ENCODE measurements around the gene CYB561.

CYB561 gene

GRCh38 chr17:63438092-63439051 lies 7.7 kb downstream of the CYB561 start:
- Histone ChIP-seq H3K9ac (ENCODE audit: low read depth, low read length) (no peak overlapping the region; the same call in 1 of the 2 replicates), H3K9me3 (ENCODE audit: control insufficient read depth, insufficient read depth, low read length) (no peaks in the 10 kb centered on the region), H3K4me1 (ENCODE audit: insufficient read depth, low read length) (peaks cover 11% of the 10 kb centered on the region; the same call in 1 of the 2 replicates), H3K36me3 (ENCODE audit: insufficient read depth, low read length) (no peaks in the 10 kb centered on the region; the same call in 1 of the 2 replicates)

- no peak overlapping the region; the same call in 1 of the 2 replicates for H3K9ac ChIP-seq (ENCODE audit: low read depth, low read length)
- H3K4me1 ChIP-seq (ENCODE audit: insufficient read depth, low read length), result peaks cover 11% of the 10 kb centered on the region; the same call in 1 of the 2 replicates
- no peaks in the 10 kb centered on the region for H3K9me3 ChIP-seq (ENCODE audit: control insufficient read depth, insufficient read depth, low read length)
- H3K36me3 ChIP-seq (ENCODE audit: insufficient read depth, low read length), result no peaks in the 10 kb centered on the region; the same call in 1 of the 2 replicates
Observed at GRCh38 chr17:63437287-63438091, 8.6 kb downstream of the CYB561 start.

GRCh38 chr17:63436523-63437110 lies 9.5 kb downstream of the CYB561 start:
- H3K4me1 ChIP-seq (ENCODE audit: insufficient read depth, low read length), result peaks cover 11% of the 10 kb centered on the region; the same call in 1 of the 2 replicates
- no peaks in the 10 kb centered on the region for H3K9me3 ChIP-seq (ENCODE audit: control insufficient read depth, insufficient read depth, low read length)
- H3K9ac ChIP-seq (ENCODE audit: low read depth, low read length), result no peak overlapping the region
- no peaks in the 10 kb centered on the region; the same call in 1 of the 2 replicates for H3K36me3 ChIP-seq (ENCODE audit: insufficient read depth, low read length)

- Histone ChIP-seq H3K9ac (ENCODE audit: low read depth, low read length) (no peak overlapping the region), H3K4me1 (ENCODE audit: insufficient read depth, low read length) (peaks cover 11% of the 10 kb centered on the region; the same call in 1 of the 2 replicates)
Observed at GRCh38 chr17:63435681-63436522, 10.2 kb downstream of the CYB561 start.

GRCh38 chr17:63434951-63435571 lies 11.0 kb downstream of the CYB561 start:
- Histone ChIP-seq H3K9me3 (ENCODE audit: control insufficient read depth, insufficient read depth, low read length) (no peaks in the 10 kb centered on the region), H3K4me1 (ENCODE audit: insufficient read depth, low read length) (peaks cover 3% of the 10 kb centered on the region; the same call in 1 of the 2 replicates), H3K9ac (ENCODE audit: low read depth, low read length) (no peak overlapping the region), H3K36me3 (ENCODE audit: insufficient read depth, low read length) (no peaks in the 10 kb centered on the region; the same call in 1 of the 2 replicates)

More at GRCh38 chr17:63435681-63436522, 10.2 kb downstream of the CYB561 start:
- no peaks in the 10 kb centered on the region for H3K9me3 ChIP-seq (ENCODE audit: control insufficient read depth, insufficient read depth, low read length)
- H3K36me3 ChIP-seq (ENCODE audit: insufficient read depth, low read length), result no peaks in the 10 kb centered on the region; the same call in 1 of the 2 replicates

DNA sequence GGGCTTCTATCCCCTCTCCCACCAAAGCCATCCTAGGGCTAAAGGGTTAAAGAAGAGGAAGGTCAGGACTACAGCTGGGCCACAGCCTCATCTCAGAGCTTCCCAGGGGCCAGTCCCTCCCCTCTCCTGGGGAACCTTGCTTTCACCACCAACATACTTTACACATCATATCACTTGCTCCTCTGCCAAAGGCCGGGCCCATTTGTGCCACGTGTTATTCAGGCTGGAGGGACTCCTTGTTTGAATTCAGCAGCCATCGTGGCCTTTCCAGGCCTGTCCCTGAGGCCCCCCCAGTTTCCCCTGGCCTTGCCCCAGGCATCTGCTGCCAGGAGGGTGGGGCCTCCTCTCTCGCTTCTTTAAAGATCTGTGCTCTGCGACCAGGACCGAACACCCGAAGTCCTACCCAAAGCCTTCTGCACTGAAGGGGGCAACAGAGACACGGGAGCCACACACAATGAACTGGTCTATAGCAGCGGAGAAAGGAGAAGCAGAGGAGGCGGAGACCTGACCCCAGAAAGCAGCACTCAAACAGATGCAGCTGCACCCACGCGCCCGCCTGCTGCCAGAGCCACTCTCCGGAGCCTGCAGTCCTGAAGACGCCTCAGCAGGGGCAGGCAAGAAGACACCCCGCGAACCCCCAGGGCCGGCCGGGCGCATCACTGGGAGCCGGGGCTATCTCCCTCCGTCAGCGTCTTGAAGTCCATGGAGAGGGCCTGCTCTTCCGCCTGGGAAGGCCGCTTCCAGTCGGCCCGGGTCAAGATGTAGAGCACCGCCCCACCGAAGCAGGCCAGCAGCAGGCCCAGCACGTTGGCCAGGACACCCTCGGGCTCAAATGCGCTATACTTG lies 12.1 kb downstream of the CYB561 start:
- peaks cover 3% of the 10 kb centered on the region; the same call in 1 of the 2 replicates for H3K4me1 ChIP-seq (ENCODE audit: insufficient read depth, low read length)
- no peaks in the 10 kb centered on the region for H3K9me3 ChIP-seq (ENCODE audit: control insufficient read depth, insufficient read depth, low read length)
- no peaks in the 10 kb centered on the region; the same call in 1 of the 2 replicates for H3K36me3 ChIP-seq (ENCODE audit: insufficient read depth, low read length)
- H3K9ac ChIP-seq (ENCODE audit: low read depth, low read length), result no peak overlapping the region

GRCh38 chr17:63431939-63432804 lies 13.9 kb downstream of the CYB561 start:
- Histone ChIP-seq H3K36me3 (ENCODE audit: insufficient read depth, low read length) (no peaks in the 10 kb centered on the region; the same call in 1 of the 2 replicates), H3K4me1 (ENCODE audit: insufficient read depth, low read length) (peaks cover 17% of the 10 kb centered on the region), H3K9ac (ENCODE audit: low read depth, low read length) (no peak overlapping the region), H3K9me3 (ENCODE audit: control insufficient read depth, insufficient read depth, low read length) (no peaks in the 10 kb centered on the region)

GRCh38 chr17:63431618-63431938 lies 14.5 kb downstream of the CYB561 start:
- no peaks in the 10 kb centered on the region; the same call in 1 of the 2 replicates for H3K36me3 ChIP-seq (ENCODE audit: insufficient read depth, low read length)
- H3K9me3 ChIP-seq (ENCODE audit: control insufficient read depth, insufficient read depth, low read length), result no peaks in the 10 kb centered on the region
- peaks cover 19% of the 10 kb centered on the region for H3K4me1 ChIP-seq (ENCODE audit: insufficient read depth, low read length)
- H3K9ac ChIP-seq (ENCODE audit: low read depth, low read length), result no peak overlapping the region

DNA sequence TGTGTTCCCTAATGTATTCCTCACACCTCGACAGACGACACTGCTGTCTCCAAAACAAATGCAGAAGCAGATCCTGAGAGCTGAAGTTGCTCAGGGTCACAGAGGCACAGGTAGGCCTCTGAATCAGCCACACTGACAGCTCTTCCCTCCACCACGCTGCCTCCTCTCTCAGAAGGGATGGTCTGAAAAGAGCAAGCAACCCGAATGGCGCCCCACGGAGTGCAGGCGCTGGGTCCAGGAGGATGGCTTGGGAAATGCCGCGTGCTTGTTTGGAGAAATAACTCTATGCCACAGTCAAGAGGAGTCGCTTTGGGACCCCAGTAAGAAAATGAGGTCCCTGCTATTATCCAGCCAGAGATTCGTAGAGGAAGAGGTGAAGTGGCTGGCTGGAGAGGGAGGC lies 15.9 kb downstream of the CYB561 start:
- H3K36me3 ChIP-seq (ENCODE audit: insufficient read depth, low read length), result no peaks in the 10 kb centered on the region; the same call in 1 of the 2 replicates
- H3K9ac ChIP-seq (ENCODE audit: low read depth, low read length), result no peak overlapping the region
- H3K9me3 ChIP-seq (ENCODE audit: control insufficient read depth, insufficient read depth, low read length), result no peaks in the 10 kb centered on the region
- H3K4me1 ChIP-seq (ENCODE audit: insufficient read depth, low read length), result peaks cover 16% of the 10 kb centered on the region

GRCh38 chr17:63429766-63430165 lies 16.3 kb downstream of the CYB561 start:
- Histone ChIP-seq H3K36me3 (ENCODE audit: insufficient read depth, low read length) (no peaks in the 10 kb centered on the region; the same call in 1 of the 2 replicates), H3K9ac (ENCODE audit: low read depth, low read length) (no peak overlapping the region), H3K4me1 (ENCODE audit: insufficient read depth, low read length) (peaks cover 16% of the 10 kb centered on the region), H3K9me3 (ENCODE audit: control insufficient read depth, insufficient read depth, low read length) (no peaks in the 10 kb centered on the region)

- H3K9me3 ChIP-seq (ENCODE audit: control insufficient read depth, insufficient read depth, low read length), result no peaks in the 10 kb centered on the region
- no peak overlapping the region for H3K9ac ChIP-seq (ENCODE audit: low read depth, low read length)
- H3K4me1 ChIP-seq (ENCODE audit: insufficient read depth, low read length), result peaks cover 16% of the 10 kb centered on the region
- H3K36me3 ChIP-seq (ENCODE audit: insufficient read depth, low read length), result no peaks in the 10 kb centered on the region
Observed at GRCh38 chr17:63426917-63427308, 19.2 kb downstream of the CYB561 start.
